ENCODE measurements around the gene DNASE2. TPM values are rescaled to one million over a fixed set of nuclear protein-coding genes. Genes with fewer than 3 reads are reported as not detected.

Gene DNASE2
- total and polyA plus RNA-seq, 3 experiments from 2014 or later: 20.7 to 61.6 (median 22.4) TPM

DNA sequence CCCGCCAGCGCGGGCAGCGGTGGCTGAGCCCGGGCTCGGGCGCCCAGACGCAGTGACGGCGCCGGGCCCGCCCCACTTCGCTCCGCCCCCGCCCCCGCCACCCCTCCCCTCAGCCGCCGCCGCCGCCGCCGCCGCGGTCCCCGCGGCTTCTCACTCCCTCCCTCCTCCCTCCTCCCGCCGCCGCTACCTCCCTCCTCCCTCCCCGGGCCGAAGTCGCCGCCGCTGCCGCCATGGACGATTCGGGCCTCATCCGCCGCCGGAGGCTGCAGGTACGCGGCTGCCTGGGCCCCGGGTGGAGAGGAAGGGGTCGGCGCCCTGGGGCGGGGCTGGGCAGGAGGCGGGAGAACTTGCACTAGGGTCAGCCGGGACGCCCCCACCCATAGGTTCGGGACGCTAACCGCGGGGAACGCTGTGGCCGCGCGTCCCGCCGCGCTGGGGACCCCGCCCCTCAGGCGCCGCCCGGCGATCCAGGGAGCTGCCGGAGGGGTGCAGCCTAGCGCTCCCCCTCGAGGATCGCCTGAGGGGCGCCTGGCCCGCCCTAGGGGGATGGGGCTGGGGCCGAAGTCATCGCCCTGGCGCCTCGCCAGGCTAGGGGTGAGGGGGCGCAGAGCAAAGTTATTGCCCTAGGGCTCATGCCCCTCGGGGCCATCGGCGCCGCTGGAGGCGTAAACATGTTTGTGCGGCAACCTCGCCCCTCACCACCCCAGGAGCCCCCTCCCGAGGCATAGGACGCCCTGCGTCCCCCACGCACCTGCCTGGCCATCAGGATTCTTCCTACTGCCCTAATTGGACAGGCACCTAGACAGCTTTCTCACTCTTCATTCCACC is 47.3 kb downstream of the DNASE2 start:
- H3K4me3 Mint-ChIP-seq: peak overlapping the region in 6 of 7 donors; percentile 38 to 64 (median 43)

DNA sequence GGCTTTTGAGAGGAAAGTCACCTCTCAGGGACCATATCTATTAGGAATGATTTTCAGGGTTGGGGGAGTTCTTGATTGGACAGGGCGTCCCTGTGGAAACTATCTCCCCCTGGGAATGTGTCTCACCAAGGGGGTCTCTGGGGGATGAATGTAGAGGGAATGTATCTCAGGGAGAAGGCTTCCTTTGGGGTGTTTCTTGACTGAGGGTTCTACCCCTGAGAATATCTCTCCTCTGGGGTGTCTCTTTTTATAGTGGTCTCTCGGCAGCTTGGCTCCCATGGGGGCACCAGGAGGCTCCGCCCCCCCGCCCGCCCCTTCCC is 47.9 kb downstream of the DNASE2 start:
- Mint-ChIP-seq H3K36me3 (peaks cover 0 to 3% (median 0%) of the 10 kb centered on the region in 3 donors), H3K4me3 (peak overlapping the region in 6 of 7 donors; percentile 24 to 63 (median 50)), H3K4me1 (peaks cover 26 to 30% (median 29%) of the 10 kb centered on the region in 3 donors), H3K9me3 (peaks cover 0 to 7% (median 6%) of the 10 kb centered on the region in 5 donors), H3K27ac (peak overlapping the region in 2 of 8 donors; percentile 34 to 37), H3K27me3 (peaks cover 81 to 82% of the 10 kb centered on the region in 2 donors)
- Histone ChIP-seq H3K4me1 (ENCODE audit: insufficient read depth, low read length) (peaks cover 17% of the 10 kb centered on the region), H3K9me3 (ENCODE audit: low read length) (no peaks in the 10 kb centered on the region), H3K27me3 (ENCODE audit: insufficient read depth, low read length, poor library complexity, severe bottlenecking) (peaks cover 75% of the 10 kb centered on the region), H3K27ac (ENCODE audit: low read depth, low read length) (no peak overlapping the region), H3K36me3 (ENCODE audit: insufficient read depth, low read length) (no peaks in the 10 kb centered on the region), H3K4me3 (ENCODE audit: low read length) (no peak overlapping the region)
- DNase-seq: no peak
- ChIA-PET POLR2A (no interaction called here), CTCF (no interaction called here)

More for the DNA sequence above, 47.3 kb downstream of the DNASE2 start:
- peaks cover 26 to 33% (median 32%) of the 10 kb centered on the region in 3 donors for H3K4me1 Mint-ChIP-seq
- DNase-seq: peak in 4 of 5 donors; percentile 21 to 60 (median 40)
- Histone ChIP-seq H3K4me3 (ENCODE audit: low read length) (no peak overlapping the region), H3K4me1 (ENCODE audit: insufficient read depth, low read length) (peaks cover 22% of the 10 kb centered on the region), H3K27me3 (ENCODE audit: insufficient read depth, low read length, poor library complexity, severe bottlenecking) (peaks cover 73% of the 10 kb centered on the region), H3K9me3 (ENCODE audit: low read length) (no peaks in the 10 kb centered on the region), H3K27ac (ENCODE audit: low read depth, low read length) (no peak overlapping the region), H3K36me3 (ENCODE audit: insufficient read depth, low read length) (no peaks in the 10 kb centered on the region)
- ChIA-PET CTCF (interaction anchor here (1.4 to 1.7 kb wide), 2 partner anchors 38 to 68 kb away, joined by 3 to 4 read pairs; no protein-coding TSS in a partner anchor), POLR2A (no interaction called here)
- peaks cover 0 to 7% (median 6%) of the 10 kb centered on the region in 5 donors for H3K9me3 Mint-ChIP-seq
- peak overlapping the region in 2 of 8 donors; percentile 65 to 67 for H3K27ac Mint-ChIP-seq
- peaks cover 0 to 3% (median 0%) of the 10 kb centered on the region in 3 donors for H3K36me3 Mint-ChIP-seq
- H3K27me3 Mint-ChIP-seq: peaks cover 78% of the 10 kb centered on the region in 2 donors

DNA sequence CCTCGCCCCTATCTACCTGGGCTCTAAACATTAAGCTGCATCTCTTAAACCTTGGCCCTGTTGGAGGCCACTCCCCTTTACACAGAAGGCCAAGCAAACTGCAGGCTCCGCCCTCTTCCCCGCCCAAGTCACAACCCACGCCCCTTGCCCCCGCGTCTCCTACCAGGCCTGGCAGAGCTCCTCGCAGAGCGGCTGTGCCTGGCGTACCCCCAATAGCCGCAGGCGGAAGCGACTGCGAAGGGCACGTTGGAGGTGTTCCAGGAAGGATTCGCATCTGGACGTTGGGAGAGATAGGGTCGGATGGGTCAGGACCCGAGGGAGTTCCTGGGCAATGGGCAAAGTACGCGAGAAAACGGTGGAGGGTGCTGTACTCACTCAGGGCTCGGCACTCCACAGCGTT is 52.8 kb downstream of the DNASE2 start:
- CTCF ChIA-PET: interaction anchor here (1.8 kb wide), 1 partner anchor 19 kb away, joined by 6 read pairs; no protein-coding TSS in a partner anchor
- peaks cover 70 to 75% of the 10 kb centered on the region in 2 donors for H3K27me3 Mint-ChIP-seq
- peaks cover 18% of the 10 kb centered on the region for H3K4me1 ChIP-seq (ENCODE audit: insufficient read depth, low read length)

DNA sequence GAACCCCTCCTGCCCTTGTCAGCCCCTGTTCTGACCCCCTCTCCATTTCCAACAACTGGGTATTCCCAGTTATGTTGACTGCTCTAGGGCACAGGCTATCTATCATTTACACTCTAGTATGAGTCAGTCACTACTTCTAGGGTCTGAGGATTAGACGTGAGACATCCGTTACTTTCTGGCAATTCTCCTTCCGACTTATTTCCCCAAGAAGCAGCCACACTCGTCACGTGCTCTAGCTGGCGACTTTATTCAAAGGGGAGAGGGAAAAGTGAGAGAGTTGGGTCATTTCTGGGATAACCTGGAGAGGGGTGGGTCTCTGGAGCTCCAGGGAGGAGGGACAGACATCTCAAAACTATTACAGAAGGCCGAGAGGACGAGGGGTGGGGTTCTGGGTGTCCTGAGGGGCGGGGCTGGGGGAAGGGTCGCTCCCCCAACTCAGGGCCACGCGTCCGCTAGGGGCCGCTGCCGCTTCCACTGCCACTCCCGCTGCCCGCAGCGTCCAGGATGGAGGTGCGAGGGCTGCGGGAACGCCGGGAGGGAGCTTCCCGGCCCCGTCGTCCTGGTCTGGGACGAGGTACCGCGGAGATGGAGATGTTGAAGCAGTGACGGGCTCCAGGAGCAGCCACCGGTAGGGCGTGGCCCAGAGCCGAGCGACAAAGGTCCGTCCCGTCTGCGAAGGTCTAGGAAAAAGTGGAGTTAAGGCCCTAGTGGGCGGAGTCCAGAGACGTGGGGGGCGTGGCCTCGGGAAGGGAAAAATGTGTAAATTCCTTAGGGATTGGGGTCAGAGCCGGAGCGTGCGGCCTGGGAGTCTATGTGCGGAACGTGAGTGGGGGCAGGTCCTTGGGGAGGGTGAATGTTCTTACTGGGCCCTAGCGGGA is 55.8 kb downstream of the DNASE2 start:
- POLR2A ChIA-PET: no interaction called here

More for the DNA sequence above, 52.8 kb downstream of the DNASE2 start:
- peaks cover 63% of the 10 kb centered on the region for H3K27me3 ChIP-seq (ENCODE audit: insufficient read depth, low read length, poor library complexity, severe bottlenecking)
- Mint-ChIP-seq H3K9me3 (peaks cover 0 to 6% (median 4%) of the 10 kb centered on the region in 5 donors), H3K4me1 (peaks cover 20 to 25% (median 22%) of the 10 kb centered on the region in 3 donors), H3K4me3 (no peak overlapping the region), H3K27ac (no peak overlapping the region), H3K36me3 (peaks cover 0 to 3% (median 0%) of the 10 kb centered on the region in 3 donors)
- no peaks in the 10 kb centered on the region for H3K9me3 ChIP-seq (ENCODE audit: low read length)
- no peak overlapping the region for H3K27ac ChIP-seq (ENCODE audit: low read depth, low read length)
- H3K4me3 ChIP-seq (ENCODE audit: low read length): no peak overlapping the region
- POLR2A ChIA-PET: interaction anchor here (1.2 kb wide), 1 partner anchor 91 kb away, joined by 3 read pairs; the partner anchor contains the start of gene GET3
- no peaks in the 10 kb centered on the region for H3K36me3 ChIP-seq (ENCODE audit: insufficient read depth, low read length)
- no peak for DNase-seq

More for the DNA sequence above, 55.8 kb downstream of the DNASE2 start:
- H3K4me1 Mint-ChIP-seq: peaks cover 4 to 9% (median 5%) of the 10 kb centered on the region in 3 donors
- no peaks in the 10 kb centered on the region for H3K36me3 ChIP-seq (ENCODE audit: insufficient read depth, low read length)
- no peak overlapping the region for H3K4me3 ChIP-seq (ENCODE audit: low read length)
- peaks cover 5% of the 10 kb centered on the region for H3K4me1 ChIP-seq (ENCODE audit: insufficient read depth, low read length)
- no peak for DNase-seq
- H3K27me3 Mint-ChIP-seq: peaks cover 47 to 51% of the 10 kb centered on the region in 2 donors
- no peaks in the 10 kb centered on the region for H3K9me3 ChIP-seq (ENCODE audit: low read length)
- peaks cover 0 to 1% (median 0%) of the 10 kb centered on the region in 3 donors for H3K36me3 Mint-ChIP-seq
- H3K9me3 Mint-ChIP-seq: peaks cover 0 to 11% (median 0%) of the 10 kb centered on the region in 5 donors
- no peak overlapping the region for H3K27ac Mint-ChIP-seq
- CTCF ChIA-PET: interaction anchor here (0.8 to 1.6 kb wide), 3 partner anchors 22 to 68 kb away, joined by 3 to 4 read pairs (median 4); no protein-coding TSS in a partner anchor
- no peak overlapping the region for H3K27ac ChIP-seq (ENCODE audit: low read depth, low read length)
- peaks cover 36% of the 10 kb centered on the region for H3K27me3 ChIP-seq (ENCODE audit: insufficient read depth, low read length, poor library complexity, severe bottlenecking)
- no peak overlapping the region for H3K4me3 Mint-ChIP-seq

Other genes with a start within 250 kb of the DNASE2 start
- 10 to 100 TPM; 83.8 to 85.3 TPM for gene MAN2B1, start 214.7 kb downstream of the DNASE2 start, total RNA-seq
- 76.4 TPM for gene MAN2B1, start 214.7 kb downstream of the DNASE2 start, polyA plus RNA-seq
- 10 to 100 TPM; 18.8 to 19.9 TPM for gene WDR83, start 214.6 kb downstream of the DNASE2 start, total RNA-seq
- gene WDR83, start 214.6 kb downstream of the DNASE2 start, polyA plus RNA-seq: 13.1 TPM
- gene DHPS, start 199.6 kb downstream of the DNASE2 start, total RNA-seq: 100 to 1,000 TPM; 113 to 116 TPM
- 91.8 TPM for gene DHPS, start 199.6 kb downstream of the DNASE2 start, polyA plus RNA-seq
- gene GNG14, start 193.5 kb downstream of the DNASE2 start, total RNA-seq: not detected
- not detected for gene GNG14, start 193.5 kb downstream of the DNASE2 start, polyA plus RNA-seq
- 1 to 10 TPM; 7.9 to 8.1 TPM for gene FBXW9, start 184.8 kb downstream of the DNASE2 start, total RNA-seq
- 5.9 TPM for gene FBXW9, start 184.8 kb downstream of the DNASE2 start, polyA plus RNA-seq
- gene TNPO2, start 157.5 kb downstream of the DNASE2 start, total RNA-seq: 100 to 1,000 TPM; 148 TPM
- 3.4 TPM for gene TNPO2, start 157.5 kb downstream of the DNASE2 start, polyA plus RNA-seq
- gene TRIR, start 146.8 kb downstream of the DNASE2 start, total RNA-seq: 100 to 1,000 TPM; 243 to 247 TPM
- 248 TPM for gene TRIR, start 146.8 kb downstream of the DNASE2 start, polyA plus RNA-seq
- gene GET3, start 144.0 kb downstream of the DNASE2 start, total RNA-seq: 100 to 1,000 TPM in 1 of 2 experiments, 10 to 100 TPM in 1; 96.9 to 101 TPM
- gene GET3, start 144.0 kb downstream of the DNASE2 start, polyA plus RNA-seq: 72.5 TPM
- not detected for gene BEST2, start 129.7 kb downstream of the DNASE2 start, total RNA-seq
- not detected for gene BEST2, start 129.7 kb downstream of the DNASE2 start, polyA plus RNA-seq
- gene HOOK2, start 105.9 kb downstream of the DNASE2 start, total RNA-seq: 10 to 100 TPM in 1 of 2 experiments, 1 to 10 TPM in 1; 9.8 to 11.4 TPM
- 2.9 TPM for gene HOOK2, start 105.9 kb downstream of the DNASE2 start, polyA plus RNA-seq
- gene JUNB, start 90.0 kb downstream of the DNASE2 start, total RNA-seq: 100 to 1,000 TPM; 249 to 259 TPM
- 1,529 TPM for gene JUNB, start 90.0 kb downstream of the DNASE2 start, polyA plus RNA-seq
- 100 to 1,000 TPM; 183 to 184 TPM for gene PRDX2, start 79.6 kb downstream of the DNASE2 start, total RNA-seq
- 257 TPM for gene PRDX2, start 79.6 kb downstream of the DNASE2 start, polyA plus RNA-seq
- gene THSD8, start 79.4 kb downstream of the DNASE2 start, total RNA-seq: 10 to 100 TPM; 24.6 to 31.0 TPM
- not detected for gene THSD8, start 79.4 kb downstream of the DNASE2 start, polyA plus RNA-seq
- gene RNASEH2A, start 74.9 kb downstream of the DNASE2 start, total RNA-seq: 10 to 100 TPM; 51.5 to 62.4 TPM
- gene RNASEH2A, start 74.9 kb downstream of the DNASE2 start, polyA plus RNA-seq: 24.1 TPM
- not detected for gene RTBDN, start 46.9 kb downstream of the DNASE2 start, total RNA-seq
- not detected for gene RTBDN, start 46.9 kb downstream of the DNASE2 start, polyA plus RNA-seq
- under 1 TPM; 0.24 to 0.38 TPM for gene MAST1, start 42.9 kb downstream of the DNASE2 start, total RNA-seq
- 1.2 TPM for gene MAST1, start 42.9 kb downstream of the DNASE2 start, polyA plus RNA-seq
- under 1 TPM; 0.84 to 0.90 TPM for gene KLF1, start 5.8 kb upstream of the DNASE2 start, total RNA-seq
- gene KLF1, start 5.8 kb upstream of the DNASE2 start, polyA plus RNA-seq: not detected
- gene GCDH, start 9.7 kb upstream of the DNASE2 start, total RNA-seq: 10 to 100 TPM; 59.4 to 60.1 TPM
- 19.7 TPM for gene GCDH, start 9.7 kb upstream of the DNASE2 start, polyA plus RNA-seq
- gene SYCE2, start 37.8 kb upstream of the DNASE2 start, total RNA-seq: 1 to 10 TPM; 1.5 to 2.1 TPM
- gene SYCE2, start 37.8 kb upstream of the DNASE2 start, polyA plus RNA-seq: not detected
- 100 to 1,000 TPM; 188 to 192 TPM for gene FARSA, start 52.3 kb upstream of the DNASE2 start, total RNA-seq
- 64.5 TPM for gene FARSA, start 52.3 kb upstream of the DNASE2 start, polyA plus RNA-seq
- gene CALR, start 57.2 kb upstream of the DNASE2 start, total RNA-seq: 100 to 1,000 TPM; 832 to 843 TPM
- gene CALR, start 57.2 kb upstream of the DNASE2 start, polyA plus RNA-seq: 174 TPM
- 100 to 1,000 TPM; 227 to 230 TPM for gene RAD23A, start 64.4 kb upstream of the DNASE2 start, total RNA-seq
- gene RAD23A, start 64.4 kb upstream of the DNASE2 start, polyA plus RNA-seq: 115 TPM
- 10 to 100 TPM; 37.3 to 38.6 TPM for gene GADD45GIP1, start 75.8 kb upstream of the DNASE2 start, total RNA-seq
- gene GADD45GIP1, start 75.8 kb upstream of the DNASE2 start, polyA plus RNA-seq: 64.1 TPM
- gene DAND5, start 88.1 kb upstream of the DNASE2 start, total RNA-seq: not detected
- not detected for gene DAND5, start 88.1 kb upstream of the DNASE2 start, polyA plus RNA-seq
- 1 to 10 TPM; 2.3 to 2.8 TPM for gene NFIX, start 114.0 kb upstream of the DNASE2 start, total RNA-seq
- gene NFIX, start 114.0 kb upstream of the DNASE2 start, polyA plus RNA-seq: 0.94 TPM
- gene LYL1, start 221.4 kb upstream of the DNASE2 start, total RNA-seq: 1 to 10 TPM; 2.3 to 2.5 TPM
- 4.1 TPM for gene LYL1, start 221.4 kb upstream of the DNASE2 start, polyA plus RNA-seq
- 100 to 1,000 TPM; 138 TPM for gene TRMT1, start 235.3 kb upstream of the DNASE2 start, total RNA-seq
- 18.2 TPM for gene TRMT1, start 235.3 kb upstream of the DNASE2 start, polyA plus RNA-seq
- 100 to 1,000 TPM in 1 of 2 experiments, 10 to 100 TPM in 1; 89.9 to 111 TPM for gene NACC1, start 236.8 kb upstream of the DNASE2 start, total RNA-seq
- 3.9 TPM for gene NACC1, start 236.8 kb upstream of the DNASE2 start, polyA plus RNA-seq